MG63 (cell line): ENCODE results near the gene GRB2. TPM values are rescaled to one million over a fixed set of nuclear protein-coding genes. Genes with fewer than 3 reads are reported as not detected.
"Not testable (repeated sequence)": the region's sequence is repeated elsewhere in the genome, so short reads cannot be mapped to it uniquely, and the experiment has no call there.

ENCODE experiments used
- DNase-seq: peaks from one replicate; pipeline ENCODE4 v3.0.0-alpha.2; 2020
- H3K27me3 ChIP-seq: fragments of 250-450 bp; sonication (Bioruptor Pico); 2 replicates; pipeline ENCODE4 v1.5.1; 2020; ENCODE audit warnings: mild to moderate bottlenecking, moderate library complexity
- H3K36me3 ChIP-seq: fragments of 250-450 bp; sonication (Bioruptor Pico); 2 replicates; pipeline ENCODE4 v1.5.1; 2020; ENCODE audit warnings: mild to moderate bottlenecking, moderate library complexity
- H3K4me3 ChIP-seq: fragments of 250-450 bp; sonication (Bioruptor Pico); 2 replicates; pipeline ENCODE4 v1.5.1; 2020; ENCODE audit warnings: mild to moderate bottlenecking, moderate library complexity
- H3K9me3 ChIP-seq: fragments of 250-450 bp; sonication (Bioruptor Pico); 2 replicates; pipeline ENCODE4 v1.5.1; 2020; ENCODE audit warnings: mild to moderate bottlenecking, moderate library complexity
- total RNA-seq: library from RNA; depleted of rRNA; stranded (reverse); fragments of >200 nt; shearing (Covaris generic); gene quantifications from 2 replicates; pipeline ENCODE4 v1.2.3, GENCODE V29; 2014; ENCODE audit warnings: low replicate concordance; rRNA removed

The GRB2 gene
- total RNA-seq: 110 and 134 TPM in 2 replicates

GRCh38 chr17:75405365-75406221 is at the start of gene GRB2:
Gene GRB2 (minus strand): TSS chr17:75405678. CDS start chr17:75393628, 12,050 bp downstream.
- Histone ChIP-seq H3K27me3 (peaks cover 5% of the 10 kb centered on the region; the same call in 1 of the 2 replicates), H3K9me3 (no peaks in the 10 kb centered on the region), H3K36me3 (peaks cover 8% of the 10 kb centered on the region), H3K4me3 (peak within 1 kb of the TSS; percentile 99)
- DNase-seq: peak; percentile 98

GRCh38 chr17:75454672-75455071 is 49.2 kb upstream of the GRB2 start:
- not testable (repeated sequence) for H3K4me3 ChIP-seq, H3K27me3 ChIP-seq, H3K36me3 ChIP-seq, H3K9me3 ChIP-seq, DNase-seq

- H3K36me3 ChIP-seq: no peaks in the 10 kb centered on the region
- H3K4me3 ChIP-seq: no peak overlapping the region
- H3K27me3 ChIP-seq: no peaks in the 10 kb centered on the region
- no peak for DNase-seq
- H3K9me3 ChIP-seq: no peaks in the 10 kb centered on the region
Observed at GRCh38 chr17:75454193-75454592, 48.7 kb upstream of the GRB2 start.

- Histone ChIP-seq H3K4me3 (no peak overlapping the region), H3K27me3 (no peaks in the 10 kb centered on the region), H3K36me3 (no peaks in the 10 kb centered on the region), H3K9me3 (no peaks in the 10 kb centered on the region)
- DNase-seq: no peak
Observed at GRCh38 chr17:75450270-75450669, 44.8 kb upstream of the GRB2 start.

GRCh38 chr17:75447951-75448856 is 42.7 kb upstream of the GRB2 start:
- no peak for DNase-seq
- H3K4me3 ChIP-seq: no peak overlapping the region
- no peaks in the 10 kb centered on the region for H3K9me3 ChIP-seq
- H3K36me3 ChIP-seq: no peaks in the 10 kb centered on the region
- no peaks in the 10 kb centered on the region for H3K27me3 ChIP-seq

- H3K27me3 ChIP-seq, DNase-seq, H3K36me3 ChIP-seq, H3K9me3 ChIP-seq, H3K4me3 ChIP-seq: not testable (repeated sequence)
Observed at GRCh38 chr17:75445896-75446295, 40.4 kb upstream of the GRB2 start.

GRCh38 chr17:75445296-75445695 is 39.8 kb upstream of the GRB2 start:
- Histone ChIP-seq H3K36me3 (no peaks in the 10 kb centered on the region), H3K27me3 (no peaks in the 10 kb centered on the region; the same call in 1 of the 2 replicates), H3K9me3 (no peaks in the 10 kb centered on the region), H3K4me3 (no peak overlapping the region)
- DNase-seq: no peak

GRCh38 chr17:75442168-75443103 is 37.0 kb upstream of the GRB2 start:
- Histone ChIP-seq H3K9me3 (no peaks in the 10 kb centered on the region), H3K4me3 (no peak overlapping the region), H3K27me3 (no peaks in the 10 kb centered on the region; the same call in 1 of the 2 replicates), H3K36me3 (no peaks in the 10 kb centered on the region)
- DNase-seq: peak; percentile 83

- DNase-seq: no peak
- H3K36me3 ChIP-seq: no peaks in the 10 kb centered on the region
- no peaks in the 10 kb centered on the region; the same call in 1 of the 2 replicates for H3K27me3 ChIP-seq
- H3K4me3 ChIP-seq: no peak overlapping the region
- no peaks in the 10 kb centered on the region for H3K9me3 ChIP-seq
Observed at GRCh38 chr17:75440738-75441448, 35.4 kb upstream of the GRB2 start.

- H3K27me3 ChIP-seq: no peaks in the 10 kb centered on the region; the same call in 1 of the 2 replicates
- DNase-seq: no peak
- no peak overlapping the region for H3K4me3 ChIP-seq
- H3K36me3 ChIP-seq: no peaks in the 10 kb centered on the region
- no peaks in the 10 kb centered on the region for H3K9me3 ChIP-seq
Observed at GRCh38 chr17:75439287-75439686, 33.8 kb upstream of the GRB2 start.

- DNase-seq, H3K9me3 ChIP-seq, H3K36me3 ChIP-seq, H3K27me3 ChIP-seq, H3K4me3 ChIP-seq: not testable (repeated sequence)
Observed at GRCh38 chr17:75437404-75437803, 31.9 kb upstream of the GRB2 start.

GRCh38 chr17:75434433-75434832 is 29.0 kb upstream of the GRB2 start:
- DNase-seq, H3K27me3 ChIP-seq, H3K36me3 ChIP-seq, H3K4me3 ChIP-seq, H3K9me3 ChIP-seq: not testable (repeated sequence)

GRCh38 chr17:75433218-75433783 is 27.8 kb upstream of the GRB2 start:
- DNase-seq: no peak
- Histone ChIP-seq H3K9me3 (no peaks in the 10 kb centered on the region), H3K27me3 (no peaks in the 10 kb centered on the region), H3K4me3 (no peak overlapping the region), H3K36me3 (no peaks in the 10 kb centered on the region)

- no peak overlapping the region for H3K4me3 ChIP-seq
- no peaks in the 10 kb centered on the region for H3K36me3 ChIP-seq
- H3K27me3 ChIP-seq: no peaks in the 10 kb centered on the region
- H3K9me3 ChIP-seq: no peaks in the 10 kb centered on the region
- DNase-seq: peak; percentile 42
Observed at GRCh38 chr17:75430159-75430974, 24.9 kb upstream of the GRB2 start.
